Activated T-cell treated with anti-CD3 and anti-CD28 coated beads, Interleukin-2, amount 50 U/mL, for 1 hour (primary cell): Measurements from ENCODE around the gene UBE2O.

Source experiments
- DNase-seq: peaks from one replicate; pipeline ENCODE4 v3.0.0-alpha.2; 2020

Gene UBE2O

DNA sequence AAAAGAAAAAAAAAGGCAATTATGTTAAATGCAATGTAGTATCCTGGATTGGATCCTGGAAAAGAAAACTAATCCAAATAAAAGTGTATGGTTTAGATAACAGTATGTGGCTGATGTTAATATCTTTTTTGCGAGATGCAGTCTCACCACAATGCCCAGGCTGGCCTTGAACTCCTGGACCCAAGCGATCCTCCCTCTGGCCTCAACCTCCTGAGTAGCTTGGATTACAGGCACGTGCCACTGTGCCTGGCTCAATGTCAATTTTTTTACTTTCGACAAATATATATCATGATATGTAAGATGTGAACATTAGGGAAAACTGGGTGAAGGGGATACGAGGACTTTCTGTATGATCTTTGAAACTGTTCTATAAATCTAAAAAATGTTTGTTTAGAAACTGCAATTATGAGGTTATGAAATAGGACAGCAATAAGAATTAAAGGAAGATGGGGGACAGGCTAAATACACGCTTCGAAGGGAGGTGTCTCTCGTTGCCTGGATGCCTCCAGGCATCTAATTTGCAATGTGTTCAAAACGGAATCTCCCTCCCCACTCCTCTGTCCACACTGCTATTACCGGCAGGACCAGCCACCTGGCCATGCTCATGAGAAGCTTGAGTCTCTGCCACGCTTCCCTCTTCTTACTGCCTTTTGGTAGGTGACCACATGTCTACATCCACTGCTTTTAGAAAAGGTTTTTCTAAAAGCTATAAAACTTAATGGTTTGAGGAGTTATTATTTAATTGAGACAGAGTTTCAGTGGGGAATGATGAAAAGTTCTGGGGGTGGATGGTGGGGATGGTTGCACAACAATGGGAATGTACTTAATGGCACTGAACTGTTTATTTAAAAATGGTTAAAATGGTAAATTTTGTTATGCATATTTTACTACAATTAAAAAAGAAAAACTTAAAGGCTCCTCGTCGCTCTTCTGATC is 15.2 kb downstream of the UBE2O start:
- no peak for DNase-seq

DNA sequence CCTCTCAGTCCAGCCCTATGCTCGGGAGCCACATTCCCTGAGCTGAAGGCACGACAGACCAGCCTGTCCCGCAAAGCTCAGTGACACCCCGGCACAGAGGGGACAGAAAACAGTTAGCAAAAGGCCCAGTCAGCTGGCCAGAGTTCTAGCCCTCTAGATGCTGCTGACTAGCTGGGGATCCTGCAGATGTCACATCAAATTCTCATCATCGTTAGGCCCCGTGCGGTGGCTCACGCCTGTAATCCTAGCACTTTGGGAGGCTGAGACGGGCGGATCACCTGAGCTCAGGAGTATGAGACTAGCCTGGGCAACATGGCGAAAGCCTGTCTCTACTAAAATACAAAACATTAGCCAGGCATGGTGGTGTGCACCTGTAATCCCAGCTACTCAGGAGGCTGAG is 17.2 kb downstream of the UBE2O start:
- no peak for DNase-seq

DNA sequence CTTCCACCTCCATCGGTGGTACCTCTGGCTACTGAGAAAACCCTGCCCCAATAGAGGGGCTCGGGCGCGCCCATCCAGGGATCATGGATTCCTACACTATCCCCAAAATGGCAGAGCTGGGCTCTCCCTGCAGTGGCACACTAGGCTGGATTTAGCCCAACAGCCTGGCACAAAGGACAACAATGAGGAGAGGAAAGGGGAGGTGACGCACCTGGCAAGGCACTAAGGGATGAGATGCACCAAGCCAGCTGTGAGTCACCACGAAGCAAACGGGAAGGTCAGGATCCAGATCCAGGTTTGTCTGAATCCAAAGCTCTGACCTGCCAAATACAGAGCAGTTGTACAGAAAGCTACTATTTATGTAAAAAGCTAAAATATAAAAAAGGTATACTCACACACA is 18.1 kb downstream of the UBE2O start:
- DNase-seq, result no peak

DNA sequence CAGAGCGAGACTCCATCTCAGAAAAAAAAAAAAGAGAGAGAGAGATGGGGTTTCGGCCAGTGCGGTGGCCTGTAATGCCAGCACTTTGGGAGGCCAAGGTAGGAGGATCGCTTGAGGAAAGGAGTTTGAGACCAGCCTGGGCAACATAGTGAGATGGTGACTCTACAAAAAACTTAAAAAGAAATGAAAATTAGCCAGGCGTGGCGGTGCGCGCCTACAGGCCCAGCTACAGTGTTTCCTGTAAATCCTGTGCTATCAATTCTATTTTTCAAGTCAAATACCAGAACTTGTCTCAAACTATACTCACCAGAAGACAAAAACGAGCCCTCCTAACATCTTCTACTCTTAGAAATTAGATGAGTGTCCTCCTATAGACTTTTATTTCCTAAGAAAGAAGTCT is 19.3 kb downstream of the UBE2O start:
- DNase-seq, result no peak

DNA sequence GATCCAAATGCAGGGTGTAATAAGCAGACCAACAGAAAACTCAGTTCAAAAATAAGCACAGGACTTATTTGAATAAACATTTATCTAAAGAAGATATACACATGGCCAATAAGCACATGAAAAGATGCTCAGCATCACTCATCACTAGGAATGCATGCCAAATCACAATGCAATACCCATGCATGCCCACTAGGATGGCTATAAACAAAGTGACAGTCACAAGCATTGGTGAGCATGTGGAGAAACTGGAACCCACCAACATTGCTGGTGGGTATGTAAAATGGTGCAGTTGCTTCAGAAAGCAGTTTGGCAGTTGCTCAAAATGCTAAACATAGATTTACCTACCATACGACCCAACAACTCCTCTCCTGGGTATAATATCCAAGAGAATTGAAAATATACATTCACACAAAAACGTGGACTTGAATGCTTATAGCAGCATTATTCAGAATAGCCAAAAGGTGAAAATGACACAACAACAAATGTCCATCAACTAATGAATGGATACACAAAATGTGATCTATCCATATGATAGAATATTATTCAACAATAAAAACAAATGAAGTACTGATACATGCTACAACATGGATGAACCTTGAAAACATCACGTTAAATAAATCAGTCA is 20.1 kb downstream of the UBE2O start:
- no peak for DNase-seq

DNA sequence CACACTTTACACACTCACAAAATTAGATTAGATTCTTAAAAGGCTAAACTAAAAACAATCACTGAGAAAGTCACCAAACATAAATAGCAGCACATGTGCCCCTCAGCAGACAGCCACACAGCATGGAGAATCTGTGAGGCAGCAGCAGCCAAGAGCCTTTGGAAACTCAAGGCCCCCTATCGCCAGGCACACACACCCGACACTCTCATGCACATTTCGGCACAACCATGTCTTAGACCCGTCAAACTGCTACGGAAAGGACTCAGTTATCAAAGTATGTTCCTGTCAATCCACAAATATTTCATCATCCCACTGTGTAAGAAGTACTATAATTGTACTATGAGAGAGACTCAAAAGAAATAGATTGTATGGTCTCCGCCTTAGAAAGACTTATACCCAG is 20.9 kb downstream of the UBE2O start:
- DNase-seq, result no peak

DNA sequence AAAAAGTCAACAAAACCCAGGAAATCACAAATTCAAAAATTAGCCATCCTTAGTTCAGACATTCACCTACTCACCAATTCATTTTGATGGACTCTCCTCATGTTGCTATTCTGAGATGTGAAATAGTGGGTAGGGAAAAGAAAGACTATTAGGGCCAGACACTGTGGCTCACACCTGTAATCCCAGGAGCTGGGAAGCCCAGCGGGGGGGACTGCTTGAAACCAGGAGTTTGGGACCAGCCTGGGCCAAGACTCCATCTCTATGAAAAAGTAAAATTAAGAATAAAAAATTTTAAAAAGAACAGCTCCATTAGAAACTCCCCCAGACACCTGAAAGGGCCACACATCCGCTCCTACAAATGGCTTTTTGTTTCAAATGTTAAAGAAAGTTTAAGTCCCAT is 21.4 kb downstream of the UBE2O start:
- no peak for DNase-seq

DNA sequence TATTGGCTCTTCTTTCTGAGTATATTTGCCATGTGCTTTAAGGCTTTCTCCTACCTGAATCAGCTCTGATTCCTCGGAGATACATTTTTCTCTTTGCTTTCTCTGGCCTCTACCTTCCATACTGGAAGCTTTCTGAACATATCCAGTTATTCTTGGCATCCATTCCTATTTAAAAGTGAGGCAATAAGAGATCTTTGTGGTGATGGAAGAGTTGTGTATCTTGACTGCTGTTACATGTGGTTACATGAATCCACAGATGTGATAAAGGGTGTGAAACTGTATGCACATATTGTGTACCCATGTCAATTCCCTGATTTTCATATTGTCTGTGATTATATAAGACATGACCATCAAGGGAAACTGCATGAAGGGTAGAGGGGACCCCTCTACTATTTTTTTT is 24.4 kb downstream of the UBE2O start:
- no peak for DNase-seq

DNA sequence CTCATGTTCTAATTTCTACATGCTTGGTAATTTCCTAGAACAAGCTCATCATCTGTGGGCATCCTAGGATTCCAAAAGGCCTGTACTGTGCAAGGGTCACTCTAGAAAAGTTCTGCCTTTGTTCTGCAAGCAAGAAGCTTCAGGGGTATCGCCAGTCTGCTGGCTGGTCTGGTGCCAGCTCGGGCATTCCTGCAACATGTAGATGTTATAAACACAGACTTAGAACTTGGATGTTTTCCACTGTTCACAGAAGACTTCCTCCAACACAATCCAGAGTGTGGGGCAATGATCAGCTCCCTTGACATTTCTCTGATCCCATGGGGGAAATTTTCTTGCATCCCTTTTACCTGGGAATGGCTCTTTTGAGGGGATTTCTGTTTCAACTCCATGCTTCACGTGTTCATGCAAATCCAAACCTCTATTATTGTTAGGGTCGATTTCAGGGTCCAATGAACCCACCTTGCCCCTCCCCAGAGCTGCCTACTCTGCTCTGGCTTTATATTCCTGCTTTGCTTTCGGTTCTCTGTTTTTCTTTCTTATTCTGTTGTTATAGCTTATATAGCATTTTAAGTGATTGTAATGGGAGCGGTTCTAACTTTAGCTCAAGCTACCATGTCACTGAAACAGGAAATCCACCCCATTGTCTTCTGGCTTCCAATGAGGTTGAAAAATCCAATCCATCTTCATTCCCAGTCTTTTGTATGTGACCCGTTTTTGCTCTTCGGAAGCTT is 25.3 kb downstream of the UBE2O start:
- no peak for DNase-seq

DNA sequence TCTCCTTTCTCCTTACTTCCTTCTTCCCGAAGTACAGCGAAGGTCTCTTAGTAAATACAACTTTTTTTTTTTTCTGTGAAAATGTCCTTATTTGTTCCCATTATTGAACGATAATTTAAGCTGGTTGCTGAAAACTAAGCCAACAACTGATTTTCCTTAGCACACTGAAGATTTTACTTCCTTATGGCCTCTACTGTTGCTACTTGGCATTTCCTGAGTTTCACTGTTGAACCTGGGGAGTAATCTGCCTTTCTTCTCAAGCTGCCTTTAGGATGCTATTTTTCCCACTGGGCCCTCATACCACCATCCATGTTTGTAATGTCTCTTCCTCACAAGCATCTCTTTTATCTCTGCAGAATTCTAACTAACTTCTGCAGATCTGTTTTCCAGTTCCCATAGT is 26.1 kb downstream of the UBE2O start:
- no peak for DNase-seq

DNA sequence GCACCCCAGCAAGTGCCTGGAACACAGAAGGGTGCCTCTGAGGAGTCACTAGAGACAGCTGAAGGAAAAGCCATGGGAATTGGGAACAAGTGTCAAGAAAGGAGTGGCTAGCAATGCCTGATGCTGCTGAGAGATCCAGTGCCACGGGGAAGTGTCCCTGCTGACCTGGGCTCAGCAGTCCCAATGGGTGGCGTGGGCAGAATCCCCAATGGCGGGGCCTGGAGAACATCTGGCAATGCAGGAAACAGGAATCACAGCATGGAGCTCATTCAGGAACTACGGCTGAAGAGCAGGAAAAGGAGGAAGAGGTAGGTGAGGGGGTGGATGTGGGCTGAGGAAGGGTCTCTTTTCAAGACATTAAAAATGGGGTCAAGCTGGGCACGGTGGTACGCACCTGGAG is 30.1 kb downstream of the UBE2O start:
- DNase-seq, result no peak

DNA sequence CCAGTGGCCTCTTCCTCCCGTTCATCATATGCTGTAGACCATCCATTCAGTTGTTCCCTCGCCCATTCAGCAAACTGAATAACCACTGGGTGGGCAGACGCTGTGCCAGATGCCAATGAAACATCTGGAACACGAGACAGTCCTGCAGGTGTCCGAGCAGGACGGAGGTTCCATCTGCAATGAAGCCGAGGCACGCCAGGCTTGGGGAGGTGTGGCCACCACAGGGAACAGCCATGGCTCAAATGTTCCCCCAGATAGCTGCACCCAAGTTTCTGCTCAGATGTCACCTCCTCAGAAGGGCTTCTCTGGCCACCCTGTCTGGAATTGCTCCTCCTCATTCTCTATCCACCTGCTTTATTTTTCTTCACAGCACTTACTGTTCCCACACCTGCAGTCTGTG is 30.5 kb downstream of the UBE2O start:
- DNase-seq, result no peak

DNA sequence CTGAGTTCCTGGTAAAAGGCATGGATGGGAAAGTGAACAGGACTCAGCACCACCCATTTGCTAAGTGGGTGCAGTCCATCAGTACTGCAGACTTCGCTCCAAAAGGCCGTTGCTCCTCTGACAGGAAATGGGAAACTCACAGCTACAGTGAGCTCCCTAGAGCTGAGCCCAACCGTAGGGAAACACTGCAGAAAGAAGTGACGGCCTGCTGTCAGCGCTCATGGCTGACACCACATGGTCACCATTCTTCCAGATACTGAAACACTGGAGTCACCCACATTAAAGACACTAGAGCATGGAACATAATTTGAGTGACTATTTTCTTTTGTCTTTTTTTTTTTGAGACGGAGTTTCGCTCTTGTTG is 31.9 kb downstream of the UBE2O start:
- DNase-seq, result no peak

DNA sequence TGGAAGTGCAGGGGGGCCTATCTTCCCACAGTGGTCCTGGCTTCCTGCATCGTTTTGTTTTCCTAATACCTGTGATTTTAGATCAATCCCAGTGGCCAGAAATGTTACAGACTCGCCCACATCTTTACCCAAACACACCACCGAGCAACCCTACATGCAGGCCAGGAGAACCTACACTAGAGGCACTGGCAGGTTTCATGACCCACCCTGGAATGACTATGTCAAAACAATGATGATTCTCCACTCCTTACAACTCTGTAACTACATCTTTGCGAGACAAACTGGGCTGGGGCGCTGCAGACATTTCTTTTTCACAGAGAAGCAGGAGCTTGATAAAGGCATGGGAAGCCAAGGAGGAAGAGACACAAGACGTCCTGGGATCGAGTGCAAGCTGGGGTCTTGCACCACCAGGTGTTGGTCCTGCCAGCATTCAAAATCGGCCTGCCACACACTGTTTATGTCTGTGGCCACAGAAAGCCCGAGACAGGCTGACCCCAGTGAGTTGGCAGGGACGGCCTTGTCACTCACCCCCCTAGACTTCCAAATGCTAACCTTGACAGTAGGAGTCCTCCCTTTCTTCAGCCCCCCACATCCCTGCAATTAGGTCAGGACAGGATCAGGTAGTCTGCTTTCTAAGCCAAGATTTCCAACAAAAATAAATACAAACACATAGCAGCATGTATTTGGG is 32.5 kb downstream of the UBE2O start:
- DNase-seq, result no peak

DNA sequence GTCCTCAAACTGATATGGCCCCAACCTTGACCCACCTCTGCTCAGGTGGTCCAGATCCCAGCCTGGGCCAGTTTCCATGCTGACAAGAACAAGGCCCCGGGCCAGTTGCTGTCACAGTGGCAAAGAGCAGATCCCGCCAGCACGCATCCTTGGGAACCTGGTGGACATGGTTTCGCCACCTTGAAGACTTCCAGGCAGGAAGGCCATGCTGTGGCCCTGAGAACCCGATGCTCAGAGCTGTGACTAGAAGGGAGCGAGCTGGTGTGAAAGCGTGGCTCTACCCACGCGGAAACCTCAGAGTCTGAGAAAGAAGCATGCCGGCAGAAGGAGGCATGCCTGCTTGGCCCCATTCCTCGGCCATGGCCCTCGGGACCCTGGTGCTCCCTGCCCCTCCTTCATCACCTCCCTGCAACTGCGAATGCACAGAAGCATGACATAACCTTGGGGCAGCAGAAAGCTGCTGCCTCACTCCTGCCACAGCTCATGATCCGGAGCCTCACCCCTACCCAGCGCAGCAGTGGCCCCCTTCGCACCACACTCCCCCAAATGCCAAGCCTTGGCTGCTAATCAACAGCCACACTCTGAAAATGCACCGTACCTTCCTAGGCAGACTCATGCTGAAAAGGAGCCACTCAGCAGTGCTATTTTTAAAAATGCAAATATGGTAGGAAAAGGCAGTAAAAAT is 33.2 kb downstream of the UBE2O start:
- no peak for DNase-seq

DNA sequence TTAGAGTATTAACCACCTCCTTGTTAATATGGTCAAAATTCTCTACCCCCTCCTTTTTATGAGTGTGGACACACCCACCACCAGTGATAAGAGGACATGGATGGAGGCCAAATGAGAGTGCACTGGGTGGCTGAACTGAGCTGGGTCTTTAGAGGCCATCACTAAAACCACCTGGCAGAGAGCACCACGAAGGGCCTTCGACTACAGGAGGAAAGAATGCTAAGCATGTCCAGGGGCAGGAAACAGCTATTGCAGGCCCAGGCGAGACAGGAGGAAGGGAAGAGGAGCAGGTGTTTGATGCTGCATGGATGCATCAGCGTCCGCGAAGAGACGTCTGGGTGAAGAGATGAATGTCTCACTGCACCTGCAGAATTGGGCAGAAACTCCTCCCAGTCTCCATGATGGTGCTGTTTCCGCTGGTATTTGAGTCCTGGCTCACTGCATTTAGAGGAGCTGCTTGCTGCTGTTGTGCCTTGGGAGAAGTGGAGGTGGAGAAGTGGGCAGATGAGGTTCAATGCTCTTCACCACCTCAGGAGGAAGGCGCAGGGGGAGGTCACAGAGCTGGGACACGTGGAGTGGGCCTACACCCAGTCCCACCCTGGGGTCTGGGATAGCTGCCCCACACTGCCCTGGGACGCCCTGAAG is 35.3 kb downstream of the UBE2O start:
- DNase-seq, result no peak

DNA sequence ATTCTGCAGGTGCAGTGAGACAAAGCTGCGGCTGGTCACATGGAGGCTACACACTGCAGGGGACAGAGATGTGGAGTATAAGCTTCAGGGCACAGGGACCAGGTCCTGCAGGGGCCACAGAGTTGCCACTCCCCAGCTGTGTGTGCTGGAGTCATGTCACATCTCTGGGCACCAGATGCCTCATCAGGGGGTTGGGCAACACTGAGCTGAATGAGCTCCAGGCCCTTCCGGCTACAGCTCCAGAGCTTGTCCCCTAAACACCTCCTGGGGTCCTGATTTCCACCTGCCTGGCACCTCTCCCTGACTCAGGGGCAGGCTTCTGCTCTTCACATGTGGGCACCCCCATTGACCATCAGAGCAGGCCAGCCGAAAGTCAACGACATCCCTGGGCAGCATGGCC is 36.1 kb downstream of the UBE2O start:
- no peak for DNase-seq

DNA sequence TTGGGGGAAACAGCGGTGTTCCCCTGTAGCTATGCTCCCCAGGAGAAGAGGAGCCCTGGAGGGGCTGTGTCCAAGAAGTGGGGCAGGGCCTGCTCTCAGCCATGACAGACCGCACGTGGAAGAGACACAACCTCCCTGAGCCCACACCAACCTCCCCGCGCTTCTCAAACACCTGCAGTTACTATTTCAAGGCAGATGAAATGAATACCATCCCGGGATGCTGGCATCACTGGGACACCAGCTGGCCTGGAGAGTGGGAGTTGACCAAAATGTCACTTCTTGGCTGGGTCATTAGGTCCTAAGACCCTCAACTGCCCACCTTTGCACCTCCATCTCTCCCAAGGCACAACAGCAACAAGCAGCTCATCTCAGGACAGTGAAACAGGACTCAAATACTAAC is 36.5 kb downstream of the UBE2O start:
- DNase-seq, result no peak

DNA sequence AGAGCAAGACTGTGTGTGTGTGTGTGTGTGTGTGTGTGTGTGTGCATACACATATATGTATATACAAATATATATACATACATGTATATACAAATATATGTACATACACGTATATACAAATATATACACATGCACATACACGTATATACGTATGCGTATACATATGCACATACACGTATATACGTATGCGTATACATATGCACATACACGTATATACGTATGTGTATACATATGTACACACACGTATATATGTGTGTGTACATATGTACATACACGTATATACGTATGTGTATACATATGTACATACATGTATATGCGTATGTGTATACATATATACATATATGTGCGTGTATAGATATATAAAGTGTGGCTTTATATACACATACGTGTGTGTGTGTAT is 37.2 kb downstream of the UBE2O start:
- DNase-seq, result no peak

DNA sequence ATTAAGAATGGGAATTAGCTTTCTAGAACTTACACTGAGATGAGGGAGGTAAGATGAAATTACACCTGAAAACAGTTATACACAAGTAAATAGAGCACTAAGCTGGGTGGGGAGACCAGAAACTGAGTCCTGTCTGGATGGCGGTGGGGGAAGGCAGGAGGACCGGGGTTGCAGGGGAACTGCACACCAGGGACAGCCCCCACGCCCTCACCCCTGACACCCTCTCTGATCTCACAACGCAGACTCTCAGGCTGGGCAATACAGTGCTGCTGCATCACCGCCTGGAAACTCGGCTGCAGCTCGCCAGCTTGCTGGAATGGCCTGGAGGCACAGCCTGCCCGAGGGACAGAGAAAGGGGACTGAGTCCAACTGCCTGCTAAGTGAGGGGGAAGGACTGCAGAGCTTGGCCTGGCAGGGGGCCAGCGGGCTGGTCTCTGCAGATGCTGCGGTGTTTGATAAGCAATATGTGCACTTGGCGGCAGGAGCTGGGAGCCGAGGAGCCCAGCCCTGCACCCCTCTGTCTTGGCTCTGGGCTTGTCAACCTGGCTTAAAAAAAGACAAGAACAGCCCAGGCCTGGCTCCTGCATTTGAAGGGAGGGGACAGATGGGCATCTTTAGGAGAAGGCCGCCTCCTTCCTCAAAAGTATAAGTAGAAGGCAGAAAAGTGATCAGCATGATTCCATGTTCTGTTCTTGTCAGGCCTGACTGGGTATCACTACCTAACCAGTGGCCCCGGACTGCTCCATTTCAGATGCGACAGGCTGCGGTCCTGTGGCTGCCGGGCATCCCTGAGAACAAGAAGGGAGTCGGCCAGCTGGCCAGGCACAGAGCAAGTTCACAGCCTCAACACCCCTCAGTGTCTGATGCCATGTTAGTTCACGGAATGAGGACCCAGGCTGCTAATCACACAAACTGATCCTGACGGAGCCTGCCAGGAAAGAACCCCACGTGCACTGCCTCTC is 38.3 kb downstream of the UBE2O start:
- DNase-seq, result no peak

DNA sequence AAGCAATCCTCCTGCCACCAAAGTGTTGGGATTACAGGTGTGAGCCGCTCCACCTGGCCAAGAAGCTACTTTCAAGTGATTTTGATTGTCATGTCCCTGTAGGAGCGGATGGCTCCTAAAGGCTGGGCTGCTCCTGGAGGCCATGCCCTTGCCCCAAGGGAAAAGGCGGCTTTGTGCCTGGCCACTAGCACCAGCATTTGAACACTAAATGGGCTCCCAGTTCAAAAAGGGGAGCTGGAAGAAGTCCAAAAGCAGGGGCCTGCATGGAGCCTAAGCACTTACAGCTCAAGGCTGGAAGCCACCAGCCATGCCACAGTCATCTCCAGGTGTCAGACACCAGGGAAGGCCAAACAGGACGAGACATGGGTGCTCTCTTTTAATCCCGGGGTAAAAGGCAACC is 41.7 kb downstream of the UBE2O start:
- no peak for DNase-seq
